KMS-11 (cell line): Measurements from ENCODE around the gene GTF2F2.

Experiments
- H2AFZ ChIP-seq: fragments of 200-600 bp; sonication (generic); 2 replicates; pipeline ENCODE4 v1.6.1; 2016; ENCODE audit warnings: antibody characterized with exemption, mixed run types, low read depth
- H3K27ac ChIP-seq: fragments of 200-600 bp; sonication (generic); 2 replicates; pipeline ENCODE4 v1.6.1; 2016; ENCODE audit warnings: mild to moderate bottlenecking, mixed run types
- H3K27me3 ChIP-seq: fragments of 200-600 bp; sonication (generic); 2 replicates; pipeline ENCODE4 v1.6.1; 2017; ENCODE audit warnings: mild to moderate bottlenecking, low read depth, mixed run types, moderate library complexity; ENCODE audit not compliant: insufficient read depth
- H3K36me3 ChIP-seq: fragments of 200-600 bp; sonication (generic); 2 replicates; pipeline ENCODE4 v1.6.1; 2017; ENCODE audit warnings: mild to moderate bottlenecking, mixed run types; ENCODE audit not compliant: insufficient read depth
- H3K4me1 ChIP-seq: fragments of 200-600 bp; sonication (generic); 2 replicates; pipeline ENCODE4 v1.6.1; 2016; ENCODE audit warnings: mild to moderate bottlenecking, low read depth, mixed run types; ENCODE audit not compliant: poor library complexity, severe bottlenecking
- H3K4me2 ChIP-seq: fragments of 200-600 bp; sonication (generic); 2 replicates; pipeline ENCODE4 v1.7.0; 2016; ENCODE audit warnings: mild to moderate bottlenecking, mixed run types
- H3K4me3 ChIP-seq: fragments of 200-600 bp; sonication (generic); IDR thresholded peaks from 2 replicates; pipeline ENCODE4 v1.6.1; 2017; ENCODE audit warnings: low read depth, low read length, mixed read lengths; ENCODE audit not compliant: insufficient read depth
- H3K79me2 ChIP-seq: fragments of 200-600 bp; sonication (generic); 2 replicates; pipeline ENCODE4 v1.6.1; 2016; ENCODE audit warnings: low read depth, mixed run types; ENCODE audit not compliant: insufficient read depth
- H3K9ac ChIP-seq: fragments of 200-600 bp; sonication (generic); 2 replicates; pipeline ENCODE4 v1.6.1; 2016; ENCODE audit warnings: mild to moderate bottlenecking, mixed run types
- H4K20me1 ChIP-seq: fragments of 200-600 bp; sonication (generic); 2 replicates; pipeline ENCODE4 v1.6.1; 2016; ENCODE audit warnings: mild to moderate bottlenecking, mixed run types; ENCODE audit not compliant: insufficient read depth
- CTCF ChIP-seq: fragments of 200-600 bp; sonication (generic); conservative IDR thresholded peaks from 2 replicates; pipeline ENCODE4 v1.6.1; 2017; ENCODE audit warnings: low read depth, mild to moderate bottlenecking, antibody characterized with exemption, low read length, moderate library complexity, mixed read lengths

GTF2F2 gene

GRCh38 chr13:45269204-45269603 lies 148.9 kb downstream of the GTF2F2 start:
- H3K79me2 ChIP-seq, result no peaks in the 10 kb centered on the region
- H3K27me3 ChIP-seq, result no peaks in the 10 kb centered on the region
- no peaks in the 10 kb centered on the region for H3K4me1 ChIP-seq
- no peaks in the 10 kb centered on the region for H4K20me1 ChIP-seq
- TF ChIP-seq CTCF, result no peak
- H3K4me2 ChIP-seq, result no peak overlapping the region
- H3K27ac ChIP-seq, result no peak overlapping the region
- no peak overlapping the region for H2AFZ ChIP-seq
- H3K36me3 ChIP-seq, result no peaks in the 10 kb centered on the region
- H3K4me3 ChIP-seq, result no peak overlapping the region
- no peak overlapping the region for H3K9ac ChIP-seq

GRCh38 chr13:45276913-45277312 lies 156.6 kb downstream of the GTF2F2 start:
- Histone ChIP-seq H4K20me1 (no peaks in the 10 kb centered on the region), H3K9ac (no peak overlapping the region), H3K27ac (no peak overlapping the region), H3K4me3 (no peak overlapping the region), H3K4me1 (peaks cover 4% of the 10 kb centered on the region), H3K4me2 (no peak overlapping the region), H3K27me3 (no peaks in the 10 kb centered on the region), H3K36me3 (no peaks in the 10 kb centered on the region), H2AFZ (no peak overlapping the region), H3K79me2 (no peaks in the 10 kb centered on the region)
- TF ChIP-seq CTCF, result no peak

- Histone ChIP-seq H3K79me2 (no peaks in the 10 kb centered on the region), H3K27ac (no peak overlapping the region), H3K4me1 (peaks cover 4% of the 10 kb centered on the region), H4K20me1 (no peaks in the 10 kb centered on the region), H2AFZ (no peak overlapping the region), H3K4me3 (no peak overlapping the region), H3K9ac (no peak overlapping the region), H3K4me2 (no peak overlapping the region), H3K36me3 (no peaks in the 10 kb centered on the region), H3K27me3 (no peaks in the 10 kb centered on the region)
- no peak for TF ChIP-seq CTCF
These were observed 157.9 kb downstream of the GTF2F2 start for GRCh38 chr13:45278096-45278645.

- Histone ChIP-seq H3K36me3 (no peaks in the 10 kb centered on the region), H3K27ac (no peak overlapping the region), H3K4me3 (no peak overlapping the region), H3K4me1 (peaks cover 4% of the 10 kb centered on the region), H2AFZ (no peak overlapping the region), H3K27me3 (no peaks in the 10 kb centered on the region), H3K4me2 (no peak overlapping the region), H3K9ac (no peak overlapping the region), H4K20me1 (no peaks in the 10 kb centered on the region), H3K79me2 (no peaks in the 10 kb centered on the region)
- no peak for TF ChIP-seq CTCF
These were observed 159.7 kb downstream of the GTF2F2 start for GRCh38 chr13:45280011-45280410.
